HepG2 (cell line): ENCODE results near the gene DNAJC1. TPM values are rescaled to one million over a fixed set of nuclear protein-coding genes. Genes with fewer than 3 reads are reported as not detected.

ENCODE experiments used
- ARNTL ChIP-seq: sonication (generic); formaldehyde crosslinking; IDR thresholded peaks from 2 replicates; pipeline ENCODE4 v1.4.0; 2020; ENCODE audit warnings: mild to moderate bottlenecking, missing genetic modification reagents
- BRD4 ChIP-seq: sonication (generic); formaldehyde crosslinking; IDR thresholded peaks from 2 replicates; pipeline ENCODE4 v1.4.0; 2020; ENCODE audit warnings: missing genetic modification reagents
- CCDC6 ChIP-seq: sonication (generic); formaldehyde crosslinking; IDR thresholded peaks from 2 replicates; pipeline ENCODE4 v1.8.1; 2022; ENCODE audit warnings: mild to moderate bottlenecking, missing genetic modification reagents, moderate library complexity
- CTCF ChIP-seq: sonication (generic); formaldehyde crosslinking; IDR thresholded peaks from 2 replicates; pipeline ENCODE4 v1.5.0; 2020; ENCODE audit warnings: mild to moderate bottlenecking, missing genetic modification reagents, moderate library complexity
- DMAP1 ChIP-seq: IDR thresholded peaks from 2 replicates; pipeline ENCODE4 v1.6.1; 2016
- DR1 ChIP-seq: sonication (generic); formaldehyde crosslinking; IDR thresholded peaks from 2 replicates; pipeline ENCODE4 v1.8.0; 2021; ENCODE audit warnings: mild to moderate bottlenecking, missing genetic modification reagents, inconsistent platforms
- GABPA ChIP-seq, 2 experiments: IDR thresholded peaks; 2 replicates each; pipeline ENCODE4 v1.6.1; 2011 to 2016; ENCODE audit warnings: low read depth in 2 of 2, low read length in 1 of 2, missing biosample characterization in 1 of 2, missing genetic modification characterization in 1 of 2
- HIVEP1 ChIP-seq: sonication (generic); formaldehyde crosslinking; IDR thresholded peaks from 2 replicates; pipeline ENCODE4 v1.4.0; 2020; ENCODE audit warnings: mild to moderate bottlenecking, missing genetic modification reagents
- KAT2B ChIP-seq: fragments of 150-350 bp; IDR thresholded peaks from 2 replicates; pipeline ENCODE4 v1.6.1; 2014; ENCODE audit warnings: low read depth, low read length, borderline replicate concordance
- MTF2 ChIP-seq: sonication (generic); formaldehyde crosslinking; IDR thresholded peaks from 2 replicates; pipeline ENCODE4 v1.5.0; 2020; ENCODE audit warnings: missing genetic modification reagents, borderline replicate concordance
- NFRKB ChIP-seq: fragments of 450-650 bp; IDR thresholded peaks from 2 replicates; pipeline ENCODE4 v1.6.1; 2017
- NRL ChIP-seq: sonication (generic); formaldehyde crosslinking; IDR thresholded peaks from 2 replicates; pipeline ENCODE4 v1.5.0; 2020; ENCODE audit warnings: missing genetic modification reagents, mild to moderate bottlenecking, moderate library complexity, borderline replicate concordance
- SP140L ChIP-seq: sonication (generic); formaldehyde crosslinking; IDR thresholded peaks from 2 replicates; pipeline ENCODE4 v1.4.0; 2020; ENCODE audit warnings: missing genetic modification reagents, borderline replicate concordance
- ZFP36L1 ChIP-seq: sonication (generic); formaldehyde crosslinking; IDR thresholded peaks from 2 replicates; pipeline ENCODE4 v1.8.0; 2022; ENCODE audit warnings: mild to moderate bottlenecking, missing genetic modification reagents, moderate library complexity
- ZHX1 ChIP-seq: sonication (generic); formaldehyde crosslinking; IDR thresholded peaks from 2 replicates; pipeline ENCODE4 v1.8.1; 2022; ENCODE audit warnings: low read depth, mild to moderate bottlenecking, missing genetic modification reagents
- ZNF18 ChIP-seq: sonication (generic); formaldehyde crosslinking; IDR thresholded peaks from 2 replicates; pipeline ENCODE4 v1.8.0; 2022; ENCODE audit warnings: mild to moderate bottlenecking, missing genetic modification reagents; ENCODE audit not compliant: insufficient replicate concordance
- ZNF260 ChIP-seq: sonication (generic); formaldehyde crosslinking; IDR thresholded peaks from 2 replicates; pipeline ENCODE4 v1.4.0; 2020; ENCODE audit warnings: missing genetic modification reagents, low read depth, mild to moderate bottlenecking, borderline replicate concordance
- ZNF431 ChIP-seq: sonication (generic); formaldehyde crosslinking; IDR thresholded peaks from 2 replicates; pipeline ENCODE4 v1.9.0; 2022; ENCODE audit warnings: missing genetic modification reagents, low read depth, mild to moderate bottlenecking, borderline replicate concordance
- ZNF432 ChIP-seq: sonication (generic); formaldehyde crosslinking; IDR thresholded peaks from 2 replicates; pipeline ENCODE4 v1.5.0; 2020; ENCODE audit warnings: missing genetic modification reagents, mild to moderate bottlenecking, borderline replicate concordance
- ZNF687 ChIP-seq: sonication (generic); formaldehyde crosslinking; IDR thresholded peaks from 2 replicates; pipeline ENCODE4 v1.5.1; 2020; ENCODE audit warnings: mild to moderate bottlenecking, missing genetic modification reagents, moderate library complexity
- polyA plus RNA-seq, 8 experiments: library from polyadenylated mRNA; depleted of rRNA in 3 of 8; stranded (reverse) in 7 of 8; unstranded in 1 of 8; fragments of >200 nt; fragmentation: Illumina TruSeq in 4 of 8; extraction: Trizol in 4 of 8; gene quantifications; 2 replicates each; pipeline versions ENCODE4 v1.2.1 to v1.2.3, GENCODE V29; 2011 to 2016; ENCODE audit warnings: low read depth in 4 of 8, missing spikeins in 1 of 8, mixed read lengths in 1 of 8; ENCODE audit not compliant: insufficient read depth in 1 of 8
- total RNA-seq, 5 experiments: library from RNA; depleted of rRNA; stranded (reverse); fragments of >200 nt; fragmentation: Illumina TruSeq; extraction: Trizol; gene quantifications; 2 replicates each; pipeline ENCODE4 v1.2.3, GENCODE V29; 2016; ENCODE audit warnings: low read depth in 1 of 5

The DNAJC1 gene
- total and polyA plus RNA-seq, 2 of the 13 experiments (the other 11 are each of a cell fraction or from before 2014, with no cell fraction given), result 9.9 to 16.6 TPM

- peak; percentile 36 for TF ChIP-seq ZNF18 (CRISPR knock-in tag)
- TF ChIP-seq MTF2 (CRISPR knock-in tag), result no peak
- TF ChIP-seq NFRKB, result no peak
- TF ChIP-seq ZNF431, result no peak
- TF ChIP-seq ZNF260 (CRISPR knock-in tag), result no peak
- TF ChIP-seq GABPA (IDR thresholded peaks at IDR 0.05; ENCODE audit: low read depth, low read length), result no peak
- TF ChIP-seq GABPA (CRISPR knock-in tag; IDR thresholded peaks at IDR 0.05; ENCODE audit: low read depth), result no peak
- TF ChIP-seq HIVEP1, result no peak
- TF ChIP-seq KAT2B, result no peak
- TF ChIP-seq DR1 (CRISPR knock-in tag), result no peak
- TF ChIP-seq BRD4 (CRISPR knock-in tag), result no peak
- peak; percentile 6; the same call in 1 of the 2 replicates for TF ChIP-seq CCDC6
- TF ChIP-seq ZFP36L1 (CRISPR knock-in tag), result 0 out of 2 replicates have a peak, but pooled peaks have one; percentile 53
- TF ChIP-seq CTCF, result no peak
- TF ChIP-seq ZNF687 (CRISPR knock-in tag), result no peak
- TF ChIP-seq SP140L (CRISPR knock-in tag), result no peak
- TF ChIP-seq ARNTL (CRISPR knock-in tag), result no peak
- peak; percentile 51; the same call in 1 of the 2 replicates for TF ChIP-seq DMAP1 (CRISPR knock-in tag)
- TF ChIP-seq NRL (CRISPR knock-in tag), result no peak
- 0 out of 2 replicates have a peak, but pooled peaks have one; percentile 23 for TF ChIP-seq ZHX1 (CRISPR knock-in tag)
- no peak for TF ChIP-seq ZNF432 (CRISPR knock-in tag)
These were observed 393 bp upstream of the DNAJC1 start (continued) for GRCh38 chr10:22003964-22004281.
